Measurements from ENCODE around the gene GNG2. TPM values are rescaled to one million over a fixed set of nuclear protein-coding genes. Genes with fewer than 3 reads are reported as not detected.

Gene GNG2
- total RNA-seq, 1 donor from 2014 or later: 25.1 TPM

DNA sequence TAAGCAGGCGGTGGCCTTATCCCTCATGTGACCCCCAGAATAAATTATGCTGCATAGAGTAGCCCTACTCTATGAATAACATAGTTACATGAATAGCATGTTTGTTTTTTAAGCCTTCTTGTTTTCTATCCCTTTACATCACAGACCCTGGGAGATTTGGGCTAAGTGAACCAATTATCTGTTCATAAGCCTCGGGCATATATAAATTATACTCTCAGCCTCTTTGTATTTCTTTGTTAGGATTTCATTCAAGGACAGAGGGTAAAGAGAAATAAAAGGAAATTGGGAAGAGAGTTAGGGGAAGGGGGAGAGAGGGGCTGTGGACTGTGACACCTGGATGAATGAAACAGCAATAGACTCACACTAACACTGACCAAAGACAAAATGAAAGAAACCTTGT is 93.6 kb downstream of the GNG2 start:
- Histone ChIP-seq H3K4me1 (ENCODE audit: control insufficient read depth in 3 of 3, insufficient read depth in 3 of 3, low read length in 3 of 3) (no peaks in the 10 kb centered on the region), H3K27me3 (ENCODE audit: control insufficient read depth in 3 of 3, insufficient read depth in 3 of 3, low read length in 3 of 3) (no peaks in the 10 kb centered on the region), H3K9me3 (ENCODE audit: control insufficient read depth in 3 of 3, low read length in 3 of 3) (peaks cover 2 to 8% (median 7%) of the 10 kb centered on the region in 3 donors), H3K4me3 (ENCODE audit: low read length in 3 of 3) (no peak overlapping the region), H3K9ac (ENCODE audit: low read depth in 1 of 3, low read length in 3 of 3) (no peak overlapping the region), H3K27ac (ENCODE audit: low read depth, low read length) (no peak overlapping the region), H3K36me3 (ENCODE audit: control insufficient read depth in 3 of 3, insufficient read depth in 3 of 3, low read length in 3 of 3) (no peaks in the 10 kb centered on the region)

GRCh38 chr14:51954657-51955056 is 94.2 kb downstream of the GNG2 start:
- Histone ChIP-seq H3K36me3 (ENCODE audit: control insufficient read depth in 3 of 3, insufficient read depth in 3 of 3, low read length in 3 of 3) (no peaks in the 10 kb centered on the region), H3K9me3 (ENCODE audit: control insufficient read depth in 3 of 3, low read length in 3 of 3) (peaks cover 2 to 12% (median 8%) of the 10 kb centered on the region in 3 donors), H3K27me3 (ENCODE audit: control insufficient read depth in 3 of 3, insufficient read depth in 3 of 3, low read length in 3 of 3) (no peaks in the 10 kb centered on the region), H3K9ac (ENCODE audit: low read depth in 1 of 3, low read length in 3 of 3) (no peak overlapping the region), H3K4me1 (ENCODE audit: control insufficient read depth in 3 of 3, insufficient read depth in 3 of 3, low read length in 3 of 3) (no peaks in the 10 kb centered on the region), H3K27ac (ENCODE audit: low read depth, low read length) (no peak overlapping the region), H3K4me3 (ENCODE audit: low read length in 3 of 3) (no peak overlapping the region)

DNA sequence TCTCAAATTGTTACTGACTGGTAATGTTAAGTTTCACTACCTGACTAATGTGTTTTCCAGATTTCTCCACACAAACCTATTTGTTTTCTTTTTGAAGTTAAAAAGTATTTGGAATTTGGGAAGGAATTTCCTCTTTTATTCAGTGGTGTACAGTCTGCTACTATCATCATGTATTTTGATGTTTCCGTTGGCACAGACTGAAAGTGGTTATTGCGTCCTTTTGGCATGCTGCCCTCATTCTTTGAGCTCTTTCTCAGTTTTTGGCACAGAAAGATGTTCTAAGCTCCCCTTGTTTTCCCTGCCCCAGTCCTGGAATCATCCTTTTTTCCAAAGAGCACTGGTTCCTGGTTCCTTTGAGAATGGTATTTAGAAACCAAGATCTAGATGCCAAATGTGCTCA is 97.5 kb downstream of the GNG2 start:
- Histone ChIP-seq H3K36me3 (ENCODE audit: control insufficient read depth in 3 of 3, insufficient read depth in 3 of 3, low read length in 3 of 3) (no peaks in the 10 kb centered on the region), H3K9me3 (ENCODE audit: control insufficient read depth in 3 of 3, low read length in 3 of 3) (peaks cover 2 to 15% (median 8%) of the 10 kb centered on the region in 3 donors)

GRCh38 chr14:51959928-51960327 is 99.5 kb downstream of the GNG2 start:
- no peaks in the 10 kb centered on the region for H3K36me3 ChIP-seq (ENCODE audit: control insufficient read depth in 3 of 3, insufficient read depth in 3 of 3, low read length in 3 of 3)
- no peak overlapping the region for H3K4me3 ChIP-seq (ENCODE audit: low read length in 3 of 3)
- no peak overlapping the region for H3K9ac ChIP-seq (ENCODE audit: low read depth in 1 of 3, low read length in 3 of 3)
- no peak overlapping the region for H3K27ac ChIP-seq (ENCODE audit: low read depth, low read length)
- no peaks in the 10 kb centered on the region for H3K4me1 ChIP-seq (ENCODE audit: control insufficient read depth in 3 of 3, insufficient read depth in 3 of 3, low read length in 3 of 3)
- H3K9me3 ChIP-seq (ENCODE audit: control insufficient read depth in 3 of 3, low read length in 3 of 3): peaks cover 2 to 15% (median 8%) of the 10 kb centered on the region in 3 donors
- H3K27me3 ChIP-seq (ENCODE audit: control insufficient read depth in 3 of 3, insufficient read depth in 3 of 3, low read length in 3 of 3): no peaks in the 10 kb centered on the region

More for the DNA sequence above, 97.5 kb downstream of the GNG2 start:
- Histone ChIP-seq H3K27me3 (ENCODE audit: control insufficient read depth in 3 of 3, insufficient read depth in 3 of 3, low read length in 3 of 3) (no peaks in the 10 kb centered on the region), H3K27ac (ENCODE audit: low read depth, low read length) (no peak overlapping the region), H3K9ac (ENCODE audit: low read depth in 1 of 3, low read length in 3 of 3) (no peak overlapping the region), H3K4me3 (ENCODE audit: low read length in 3 of 3) (no peak overlapping the region), H3K4me1 (ENCODE audit: control insufficient read depth in 3 of 3, insufficient read depth in 3 of 3, low read length in 3 of 3) (no peaks in the 10 kb centered on the region)

- Histone ChIP-seq H3K4me1 (ENCODE audit: control insufficient read depth in 3 of 3, insufficient read depth in 3 of 3, low read length in 3 of 3) (no peaks in the 10 kb centered on the region), H3K27me3 (ENCODE audit: control insufficient read depth in 3 of 3, insufficient read depth in 3 of 3, low read length in 3 of 3) (no peaks in the 10 kb centered on the region), H3K9me3 (ENCODE audit: control insufficient read depth in 3 of 3, low read length in 3 of 3) (peaks cover 2 to 15% (median 8%) of the 10 kb centered on the region in 3 donors), H3K9ac (ENCODE audit: low read depth in 1 of 3, low read length in 3 of 3) (no peak overlapping the region), H3K27ac (ENCODE audit: low read depth, low read length) (no peak overlapping the region), H3K4me3 (ENCODE audit: low read length in 3 of 3) (no peak overlapping the region), H3K36me3 (ENCODE audit: control insufficient read depth in 3 of 3, insufficient read depth in 3 of 3, low read length in 3 of 3) (no peaks in the 10 kb centered on the region)
These were observed 100.5 kb downstream of the GNG2 start for GRCh38 chr14:51960866-51961265.

- Histone ChIP-seq H3K4me1 (ENCODE audit: control insufficient read depth in 3 of 3, insufficient read depth in 3 of 3, low read length in 3 of 3) (no peaks in the 10 kb centered on the region), H3K9ac (ENCODE audit: low read depth in 1 of 3, low read length in 3 of 3) (no peak overlapping the region), H3K27ac (ENCODE audit: low read depth, low read length) (no peak overlapping the region), H3K27me3 (ENCODE audit: control insufficient read depth in 3 of 3, insufficient read depth in 3 of 3, low read length in 3 of 3) (no peaks in the 10 kb centered on the region), H3K9me3 (ENCODE audit: control insufficient read depth in 3 of 3, low read length in 3 of 3) (peaks cover 2 to 15% (median 8%) of the 10 kb centered on the region in 3 donors), H3K36me3 (ENCODE audit: control insufficient read depth in 3 of 3, insufficient read depth in 3 of 3, low read length in 3 of 3) (no peaks in the 10 kb centered on the region), H3K4me3 (ENCODE audit: low read length in 3 of 3) (no peak overlapping the region)
These were observed 102.3 kb downstream of the GNG2 start for GRCh38 chr14:51962711-51963110.

DNA sequence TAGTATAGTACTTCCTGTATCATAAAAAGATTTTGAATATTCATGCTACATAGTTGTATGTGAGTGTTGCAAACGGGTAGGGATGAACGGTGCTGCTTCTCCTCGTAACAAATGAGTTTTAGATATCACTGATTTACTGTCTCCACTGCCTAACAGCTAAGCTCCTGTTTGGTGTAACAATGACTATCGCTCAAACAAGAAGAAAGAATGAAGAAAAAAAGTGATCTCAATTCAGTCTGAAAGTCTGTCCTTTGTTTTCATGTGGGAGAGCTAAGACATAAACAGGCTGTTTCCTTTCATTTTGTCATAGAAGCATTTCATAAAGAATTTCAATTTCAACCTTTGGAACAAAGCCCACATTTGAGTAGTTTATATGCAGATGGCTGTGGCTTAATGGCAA is 102.9 kb downstream of the GNG2 start:
- Histone ChIP-seq H3K36me3 (ENCODE audit: control insufficient read depth in 3 of 3, insufficient read depth in 3 of 3, low read length in 3 of 3) (no peaks in the 10 kb centered on the region), H3K4me3 (ENCODE audit: low read length in 3 of 3) (peak overlapping the region in 1 of 3 donors; percentile 57), H3K4me1 (ENCODE audit: control insufficient read depth in 3 of 3, insufficient read depth in 3 of 3, low read length in 3 of 3) (no peaks in the 10 kb centered on the region), H3K27me3 (ENCODE audit: control insufficient read depth in 3 of 3, insufficient read depth in 3 of 3, low read length in 3 of 3) (no peaks in the 10 kb centered on the region), H3K27ac (ENCODE audit: low read depth, low read length) (no peak overlapping the region), H3K9me3 (ENCODE audit: control insufficient read depth in 3 of 3, low read length in 3 of 3) (peaks cover 2 to 15% (median 5%) of the 10 kb centered on the region in 3 donors), H3K9ac (ENCODE audit: low read depth in 1 of 3, low read length in 3 of 3) (no peak overlapping the region)

DNA sequence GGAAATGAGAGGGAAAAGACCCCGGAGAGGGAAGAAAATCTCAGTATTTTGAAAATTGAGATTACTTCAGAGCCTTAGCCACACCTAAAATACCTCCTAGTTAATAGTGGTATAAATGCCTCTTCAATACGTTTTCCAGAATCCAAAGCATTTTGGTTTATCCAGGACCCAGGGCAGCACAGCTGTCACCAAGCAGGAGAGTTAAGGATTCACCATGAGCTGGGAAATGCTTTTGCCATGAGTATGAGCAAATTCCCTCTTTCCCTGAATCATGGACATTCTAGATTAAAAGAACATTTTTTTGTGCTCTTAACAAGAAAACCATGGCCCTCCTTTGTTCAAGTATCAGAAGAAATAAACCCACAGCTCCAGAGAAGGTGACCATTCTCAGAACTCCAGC is 107.1 kb downstream of the GNG2 start:
- no peak overlapping the region for H3K27ac ChIP-seq (ENCODE audit: low read depth, low read length)
- H3K36me3 ChIP-seq (ENCODE audit: control insufficient read depth in 3 of 3, insufficient read depth in 3 of 3, low read length in 3 of 3): no peaks in the 10 kb centered on the region
- H3K4me1 ChIP-seq (ENCODE audit: control insufficient read depth in 3 of 3, insufficient read depth in 3 of 3, low read length in 3 of 3): no peaks in the 10 kb centered on the region
- H3K27me3 ChIP-seq (ENCODE audit: control insufficient read depth in 3 of 3, insufficient read depth in 3 of 3, low read length in 3 of 3): no peaks in the 10 kb centered on the region
- H3K9me3 ChIP-seq (ENCODE audit: control insufficient read depth in 3 of 3, low read length in 3 of 3): no peaks in the 10 kb centered on the region
- no peak overlapping the region for H3K9ac ChIP-seq (ENCODE audit: low read depth in 1 of 3, low read length in 3 of 3)
- no peak overlapping the region for H3K4me3 ChIP-seq (ENCODE audit: low read length in 3 of 3)

- no peak overlapping the region for H3K27ac ChIP-seq (ENCODE audit: low read depth, low read length)
- no peak overlapping the region for H3K4me3 ChIP-seq (ENCODE audit: low read length in 3 of 3)
- no peaks in the 10 kb centered on the region for H3K27me3 ChIP-seq (ENCODE audit: control insufficient read depth in 3 of 3, insufficient read depth in 3 of 3, low read length in 3 of 3)
- no peaks in the 10 kb centered on the region for H3K9me3 ChIP-seq (ENCODE audit: control insufficient read depth in 3 of 3, low read length in 3 of 3)
- H3K4me1 ChIP-seq (ENCODE audit: control insufficient read depth in 3 of 3, insufficient read depth in 3 of 3, low read length in 3 of 3): no peaks in the 10 kb centered on the region
- no peak overlapping the region for H3K9ac ChIP-seq (ENCODE audit: low read depth in 1 of 3, low read length in 3 of 3)
- H3K36me3 ChIP-seq (ENCODE audit: control insufficient read depth in 3 of 3, insufficient read depth in 3 of 3, low read length in 3 of 3): no peaks in the 10 kb centered on the region
These were observed 109.6 kb downstream of the GNG2 start for GRCh38 chr14:51969852-51970540.

DNA sequence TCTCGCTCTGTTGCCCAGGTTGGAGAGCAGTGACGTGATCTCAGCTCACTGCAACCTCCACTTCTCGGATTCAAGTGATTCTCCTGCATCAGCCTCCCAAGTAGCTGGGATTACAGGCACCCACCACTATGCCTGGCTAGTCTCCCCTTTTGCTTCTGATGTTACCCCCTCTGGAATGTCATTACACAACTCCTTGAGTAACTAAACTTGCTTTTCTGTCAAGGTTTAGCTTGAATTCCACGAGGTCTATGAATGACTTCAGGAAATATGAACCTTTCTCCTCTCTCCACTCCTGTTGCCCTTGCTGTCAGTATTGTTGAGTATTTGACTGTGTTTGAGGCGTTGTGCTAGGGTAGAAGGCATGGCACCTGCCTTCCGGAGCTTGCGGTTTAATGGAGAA is 112.2 kb downstream of the GNG2 start:
- H3K9ac ChIP-seq (ENCODE audit: low read depth in 1 of 3, low read length in 3 of 3): no peak overlapping the region
- H3K9me3 ChIP-seq (ENCODE audit: control insufficient read depth in 3 of 3, low read length in 3 of 3): no peaks in the 10 kb centered on the region
- H3K4me1 ChIP-seq (ENCODE audit: control insufficient read depth in 3 of 3, insufficient read depth in 3 of 3, low read length in 3 of 3): no peaks in the 10 kb centered on the region
- no peaks in the 10 kb centered on the region for H3K27me3 ChIP-seq (ENCODE audit: control insufficient read depth in 3 of 3, insufficient read depth in 3 of 3, low read length in 3 of 3)
- no peak overlapping the region for H3K4me3 ChIP-seq (ENCODE audit: low read length in 3 of 3)
- H3K27ac ChIP-seq (ENCODE audit: low read depth, low read length): no peak overlapping the region
- no peaks in the 10 kb centered on the region for H3K36me3 ChIP-seq (ENCODE audit: control insufficient read depth in 3 of 3, insufficient read depth in 3 of 3, low read length in 3 of 3)
